GDM1 (cell line): ENCODE data around the gene ZBTB24.
A peak's percentile ranks its signal among the peaks of the same experiment; 100 is the strongest.
"Not testable (repeated sequence)": the region's sequence is repeated elsewhere in the genome, so short reads cannot be mapped to it uniquely, and the experiment has no call there.

ENCODE experiments used
- DNase-seq: peaks from one replicate; lab custom pipeline; 2025; lab: John Stamatoyannopoulos, UW

Gene ZBTB24

DNA sequence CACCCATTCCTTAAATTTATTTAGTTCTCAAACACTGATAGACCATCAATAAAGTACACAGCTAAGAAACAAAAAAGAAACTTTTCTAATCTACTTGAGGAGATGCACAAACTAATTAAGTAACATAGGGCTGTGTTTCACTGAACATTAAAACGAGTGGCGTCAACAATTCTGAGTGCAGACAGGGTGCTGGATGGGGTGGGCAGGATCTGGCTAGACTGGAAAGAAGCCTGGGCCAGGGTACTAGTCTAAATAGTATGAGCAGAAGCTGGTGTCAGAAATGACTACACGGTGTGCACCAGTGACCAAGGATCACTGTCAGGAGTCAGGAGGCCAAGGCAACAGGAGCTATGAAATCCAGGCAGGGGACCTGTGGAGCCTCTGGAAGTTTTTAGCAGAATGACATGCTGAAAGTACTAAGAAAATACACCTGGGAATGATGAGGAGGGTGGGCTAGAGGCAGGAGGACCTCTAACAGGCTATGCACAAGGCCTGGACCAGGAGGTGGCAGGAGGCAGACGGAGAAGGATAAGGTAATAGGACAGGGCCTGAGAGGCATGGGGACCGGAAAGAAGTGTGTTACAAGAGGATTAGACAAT is 13.3 kb downstream of the ZBTB24 start:
- no peak for DNase-seq

DNA sequence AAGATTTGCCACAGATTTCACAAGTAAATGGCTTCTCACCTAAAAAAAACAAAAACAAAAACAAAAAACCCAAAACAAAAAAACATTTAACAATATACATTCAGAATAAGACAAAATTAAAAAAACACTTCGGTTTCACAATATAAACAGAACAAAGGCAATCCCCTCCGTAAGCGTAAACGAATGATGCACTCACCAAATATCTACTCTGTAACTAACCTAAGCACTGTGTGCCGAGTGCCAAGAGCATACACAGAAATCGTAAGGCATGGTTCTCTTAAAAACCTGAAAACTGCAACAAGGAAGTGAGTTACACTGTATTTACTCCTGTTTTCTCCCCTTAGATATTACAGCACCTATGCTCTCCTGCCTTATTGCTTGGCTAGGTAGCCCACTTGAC is 15.3 kb downstream of the ZBTB24 start:
- DNase-seq = no peak

GRCh38 chr6:109466212-109466923 is 16.7 kb downstream of the ZBTB24 start:
- DNase-seq = no peak

DNA sequence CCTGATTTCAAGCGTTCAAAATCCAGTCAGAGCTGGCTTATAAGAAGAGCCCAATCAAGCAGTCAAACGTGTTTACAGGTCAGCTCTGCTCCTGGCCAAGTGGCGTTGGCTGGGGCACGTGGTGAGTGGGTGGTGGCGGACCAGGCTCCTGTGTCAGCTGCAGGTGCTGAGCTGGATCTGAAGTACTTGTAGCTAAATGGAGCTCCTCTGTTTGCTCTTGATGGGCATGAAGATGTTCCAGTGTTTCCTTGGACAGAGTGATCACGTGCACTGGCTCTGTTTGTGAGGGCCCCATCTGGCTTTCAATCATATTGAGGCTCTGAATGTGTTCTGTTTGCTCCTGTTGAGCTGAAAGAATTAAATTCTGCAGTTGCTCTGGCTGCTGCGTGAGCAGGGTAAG is 17.2 kb downstream of the ZBTB24 start:
- no peak for DNase-seq

DNA sequence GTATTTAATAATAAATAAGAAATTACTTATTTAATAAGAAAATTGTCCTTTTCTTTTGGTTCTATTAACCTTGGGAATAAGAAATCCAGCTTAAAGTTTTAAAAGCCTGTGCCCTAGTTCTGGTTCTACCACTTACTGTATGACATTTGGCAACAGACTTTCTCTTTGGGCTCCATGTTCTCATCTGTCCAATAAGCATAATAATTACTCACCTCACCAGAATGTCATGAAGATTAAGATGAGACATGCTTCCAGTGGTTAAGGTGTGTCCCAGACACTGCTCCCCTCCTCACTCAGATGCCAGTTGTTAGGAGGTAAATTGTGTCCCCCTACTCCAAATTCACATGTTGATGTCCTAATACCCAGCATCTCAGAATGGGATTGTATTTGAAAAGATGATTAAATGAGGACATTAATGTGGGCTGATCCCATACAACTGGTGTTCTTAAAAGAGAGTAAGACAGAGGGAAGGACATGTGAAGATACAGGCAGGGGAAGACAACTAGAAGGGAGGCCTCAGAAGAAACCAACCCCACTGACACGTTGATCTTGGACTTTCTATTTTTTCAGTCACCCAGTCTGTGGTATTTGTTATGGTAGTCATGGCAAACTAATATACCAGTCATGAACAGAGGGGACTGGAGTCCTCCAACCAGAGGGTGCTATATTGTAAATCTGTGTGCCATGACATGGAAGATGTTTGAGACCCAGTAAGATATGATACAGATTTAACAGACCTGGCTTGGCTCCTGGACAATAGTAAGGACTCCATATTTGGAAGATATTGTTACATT is 21.1 kb downstream of the ZBTB24 start:
- DNase-seq = no peak

GRCh38 chr6:109461205-109461604 is 21.8 kb downstream of the ZBTB24 start:
- not testable (repeated sequence) for DNase-seq

DNA sequence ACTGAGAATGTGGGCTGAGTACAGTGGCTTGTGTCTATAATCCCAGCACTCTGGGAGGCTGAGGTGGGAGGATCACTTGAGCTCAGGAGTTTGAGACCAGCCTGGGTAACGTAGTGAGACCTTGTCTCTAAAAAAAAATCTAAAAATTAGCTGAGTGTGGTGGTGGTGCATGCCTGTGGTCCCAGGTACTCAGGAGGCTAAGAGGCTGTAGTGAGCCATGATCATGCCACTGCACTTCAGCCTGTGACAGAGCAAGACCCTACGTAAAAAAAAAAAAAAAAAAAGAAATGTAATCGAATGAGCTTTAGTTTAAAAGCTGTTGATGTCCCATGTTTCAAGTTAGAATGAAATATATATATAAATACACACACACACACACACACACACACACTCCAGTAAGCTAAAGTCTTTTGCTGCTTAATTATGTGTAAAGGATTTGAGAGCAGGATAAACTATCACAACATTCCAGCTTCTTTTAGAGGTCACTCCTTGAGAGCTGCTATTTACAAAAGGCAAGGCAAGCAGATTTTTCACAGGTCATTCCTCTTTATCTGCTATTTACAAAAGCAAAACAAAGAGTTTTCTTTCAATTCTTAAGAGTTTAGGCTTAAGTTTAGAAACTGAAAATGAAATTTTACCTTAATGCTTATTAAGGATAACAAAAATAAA is 22.7 kb downstream of the ZBTB24 start:
- no peak for DNase-seq

DNA sequence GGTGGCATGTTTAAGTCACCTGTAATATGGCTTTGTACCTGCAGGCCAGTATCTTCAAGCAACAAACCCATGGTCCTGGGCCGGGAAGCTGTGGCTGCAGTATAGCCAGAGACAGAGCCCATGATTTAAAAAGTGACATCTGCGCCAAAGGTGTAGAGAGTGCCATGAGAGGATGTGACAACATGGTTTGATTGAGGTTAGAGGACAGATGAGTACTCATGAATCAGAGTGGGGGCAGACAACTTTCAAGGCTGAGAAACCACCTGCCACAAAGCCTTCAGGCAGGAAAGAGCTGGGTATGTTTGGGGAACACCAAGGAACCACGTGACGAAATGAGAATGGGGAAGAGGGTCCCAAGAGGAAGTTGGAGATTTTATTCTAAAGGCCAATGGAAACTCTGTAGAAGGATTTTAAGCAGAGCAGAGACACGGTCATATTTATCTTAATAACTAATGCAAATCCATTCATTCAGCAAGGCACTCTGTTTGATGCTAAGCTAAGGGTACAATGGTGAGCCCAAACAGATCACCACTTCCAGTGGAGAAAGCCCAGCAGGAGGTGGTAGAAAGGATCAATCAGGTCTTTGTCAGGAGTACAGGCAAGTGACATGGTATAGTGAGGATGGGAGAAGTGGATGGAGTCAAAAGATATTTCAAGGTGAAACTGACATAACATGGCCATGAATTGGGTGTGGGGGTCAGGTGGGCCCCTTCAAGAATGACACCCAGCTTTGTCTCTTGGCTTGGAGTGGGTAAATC is 24.1 kb downstream of the ZBTB24 start:
- DNase-seq = peak; percentile 52

DNA sequence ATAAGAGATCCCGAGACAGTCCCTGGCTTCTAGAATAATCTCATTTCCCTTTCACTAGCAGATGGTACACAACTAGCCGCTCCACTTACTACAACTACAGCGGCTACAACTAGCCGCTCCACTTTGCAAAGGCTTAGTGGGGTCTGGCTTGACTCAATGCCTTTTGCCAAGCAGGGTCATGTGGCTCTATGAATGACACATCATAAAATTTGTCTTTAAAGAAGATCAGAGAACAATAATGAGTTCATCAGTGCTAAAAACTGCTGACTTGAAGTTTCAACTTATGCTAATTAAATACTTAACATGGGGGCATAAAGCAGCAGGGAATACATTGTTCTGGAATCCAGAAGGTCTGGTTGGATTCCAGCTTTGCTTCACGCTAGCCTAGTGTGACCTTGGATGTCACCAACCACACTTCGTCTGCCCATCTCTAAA is 25.4 kb downstream of the ZBTB24 start:
- no peak for DNase-seq

DNA sequence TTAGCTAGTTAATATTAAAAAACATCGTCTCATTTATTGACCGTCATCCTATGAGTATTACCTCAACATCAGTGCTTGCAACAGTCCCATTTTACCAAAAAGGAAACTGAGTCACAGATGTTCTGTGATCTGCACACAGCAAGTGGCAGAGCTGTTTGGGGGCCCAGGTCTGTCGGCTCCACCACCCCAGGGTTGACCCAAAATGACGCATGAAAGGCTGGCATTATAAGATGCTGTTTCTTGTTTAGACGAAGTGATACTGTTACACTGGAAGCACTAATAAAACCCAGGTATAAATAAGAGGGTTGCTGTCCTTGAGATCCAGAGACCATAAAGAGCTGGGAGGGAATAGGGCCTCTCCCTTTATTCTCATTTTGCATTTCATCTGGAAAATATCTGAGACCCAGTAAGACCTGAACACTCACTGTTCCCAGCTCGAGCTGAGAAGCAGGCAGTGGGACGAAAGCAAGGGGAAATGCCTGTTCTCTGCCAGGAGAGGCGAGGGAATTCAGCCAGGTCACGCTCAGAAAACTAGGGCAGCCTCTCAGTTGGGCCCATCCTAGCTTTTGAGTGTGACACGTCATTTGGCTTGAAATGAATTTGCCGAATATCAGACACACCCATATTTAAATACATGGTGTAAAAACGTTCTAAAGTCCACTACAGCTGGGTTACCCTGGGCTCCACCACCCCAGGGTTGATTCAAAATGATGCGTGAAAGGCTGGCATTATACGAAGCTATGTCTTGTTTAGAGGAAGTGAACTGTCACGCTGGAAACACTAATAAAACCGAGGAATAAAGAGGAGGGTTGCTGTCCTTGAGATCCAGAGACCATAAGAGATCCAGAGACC is 26.1 kb downstream of the ZBTB24 start:
- DNase-seq = no peak

DNA sequence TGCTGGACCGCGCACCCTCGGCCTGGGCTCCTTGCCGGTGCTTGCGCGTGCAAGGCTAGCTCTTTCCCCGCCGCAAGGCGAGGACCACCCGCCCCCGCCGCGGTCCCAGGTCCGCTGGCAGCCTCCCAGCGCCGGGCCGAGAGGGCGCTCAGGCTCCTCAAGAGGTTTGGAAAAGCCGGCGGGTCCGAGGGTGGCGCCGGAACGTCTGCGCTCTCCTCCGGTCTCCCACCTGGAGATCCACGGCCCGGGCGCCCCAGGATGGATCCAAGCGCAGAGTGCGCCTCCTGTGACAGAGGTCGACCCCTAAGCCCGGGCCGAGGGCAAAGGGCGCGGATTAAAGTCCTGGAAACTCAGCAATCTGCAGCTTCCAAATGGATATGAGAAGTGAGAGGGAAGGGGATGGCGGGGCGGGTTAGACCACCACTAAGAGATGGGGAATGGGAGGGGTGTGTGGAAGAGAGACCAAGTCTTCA is 26.9 kb downstream of the ZBTB24 start:
- no peak for DNase-seq

DNA sequence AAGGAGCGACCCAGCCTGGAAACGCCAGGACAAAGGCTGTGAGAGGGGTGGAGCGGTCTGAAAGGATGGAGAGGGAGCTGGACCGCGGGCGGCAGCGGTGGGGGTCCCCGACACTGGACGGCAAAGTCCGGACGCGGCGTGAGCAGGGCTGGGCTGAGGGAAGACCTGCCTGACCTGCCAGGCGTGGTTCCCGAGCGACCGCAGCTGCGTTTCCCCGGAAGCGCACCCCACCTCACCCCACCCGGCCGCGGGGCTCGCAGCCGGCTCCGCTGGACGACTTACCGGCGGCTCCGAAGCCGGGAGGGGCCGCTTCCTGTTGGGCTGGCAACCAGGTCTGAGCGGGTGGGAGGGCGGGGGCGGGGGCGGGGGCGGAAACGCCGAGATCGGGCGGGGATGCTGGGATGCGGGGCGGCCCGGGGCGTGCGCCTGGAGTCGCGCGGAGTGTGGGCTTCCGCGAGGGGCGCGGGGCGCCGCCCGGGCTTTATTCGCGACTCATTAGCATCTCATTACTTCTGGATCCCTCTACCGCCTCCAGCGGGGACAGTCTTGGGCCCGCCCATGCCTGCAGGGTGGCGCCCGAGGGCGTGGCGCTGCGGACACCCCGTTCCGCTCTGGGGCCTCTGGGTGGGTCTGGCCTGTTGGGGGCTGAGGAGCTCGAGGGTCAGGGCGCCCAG is 27.4 kb downstream of the ZBTB24 start, which contains the start of gene MICAL1:
Gene MICAL1 (minus strand): TSS at position 336 of the 674 bp plus-strand sequence. CDS start 1,576 bp downstream, outside the sequence.
- no peak for DNase-seq

- DNase-seq = peak; percentile 73
Observed at GRCh38 chr6:109454496-109455436, 28.3 kb downstream of the ZBTB24 start.

- DNase-seq = no peak
Observed at GRCh38 chr6:109453594-109454495, 29.2 kb downstream of the ZBTB24 start.

GRCh38 chr6:109453156-109453555 is 29.9 kb downstream of the ZBTB24 start:
- no peak for DNase-seq

DNA sequence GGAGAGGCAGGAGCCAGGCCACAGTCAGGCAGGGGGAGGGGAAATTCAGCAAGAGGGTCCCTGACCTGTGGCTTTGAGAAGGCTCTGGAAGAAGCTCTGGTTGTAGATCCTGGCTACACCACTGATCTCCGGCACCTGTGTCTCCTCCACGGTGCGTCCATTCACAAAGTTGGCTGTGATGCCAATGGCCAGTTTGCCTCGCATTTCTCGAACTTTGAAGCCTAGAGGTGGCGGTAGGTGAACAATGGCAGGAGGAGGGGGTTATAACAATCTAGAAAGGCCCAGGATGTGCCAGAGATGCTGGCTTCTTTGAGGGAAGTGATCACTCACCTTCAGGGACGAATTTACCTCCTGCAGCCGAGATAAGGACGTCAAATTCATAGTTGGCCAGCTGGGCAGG is 30.8 kb downstream of the ZBTB24 start:
- no peak for DNase-seq

DNA sequence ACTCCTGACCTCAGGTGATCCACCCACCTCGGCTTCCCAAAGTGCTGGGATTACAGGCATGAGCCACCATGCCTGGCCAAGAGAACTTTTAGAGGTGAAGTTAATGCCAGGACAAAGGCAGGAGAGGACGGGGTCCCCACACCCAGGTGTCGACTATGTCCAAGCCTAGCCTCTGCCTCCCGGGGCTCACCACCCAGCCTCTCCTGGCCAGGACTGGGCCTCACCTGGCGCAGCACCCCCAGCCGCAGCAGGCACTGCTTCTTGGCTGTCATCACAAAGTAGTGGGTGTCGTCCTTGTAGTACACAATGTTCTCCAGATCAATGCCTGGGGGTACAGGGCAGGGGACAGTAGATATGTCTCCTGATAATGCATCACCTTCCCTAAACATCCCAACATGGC is 31.6 kb downstream of the ZBTB24 start:
- DNase-seq = no peak

DNA sequence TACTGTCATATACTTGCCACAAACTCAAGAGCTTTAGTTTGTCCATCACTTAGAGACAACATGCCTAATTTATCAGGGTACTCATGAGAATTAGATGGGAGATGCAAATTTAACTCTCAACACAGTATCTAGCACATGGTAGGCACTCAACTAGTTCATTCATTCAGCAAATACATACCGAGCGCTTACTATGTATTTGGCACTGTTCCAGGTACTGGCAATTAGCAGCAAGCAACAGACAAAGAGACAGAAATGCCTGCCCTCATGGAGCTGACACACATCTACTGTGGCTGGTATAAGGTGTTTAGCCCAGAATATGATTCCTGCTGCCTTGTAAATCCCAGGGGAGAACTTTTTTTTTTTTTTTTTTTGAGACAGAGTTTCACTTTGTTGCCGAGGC is 32.2 kb downstream of the ZBTB24 start:
- no peak for DNase-seq
